Measurements from ENCODE around the gene CPNE4. TPM values are rescaled to one million over a fixed set of nuclear protein-coding genes. Genes with fewer than 3 reads are reported as not detected.

The CPNE4 gene
- total and polyA plus RNA-seq, 2 donors from 2014 or later, result 0.79 to 1.2 TPM

DNA sequence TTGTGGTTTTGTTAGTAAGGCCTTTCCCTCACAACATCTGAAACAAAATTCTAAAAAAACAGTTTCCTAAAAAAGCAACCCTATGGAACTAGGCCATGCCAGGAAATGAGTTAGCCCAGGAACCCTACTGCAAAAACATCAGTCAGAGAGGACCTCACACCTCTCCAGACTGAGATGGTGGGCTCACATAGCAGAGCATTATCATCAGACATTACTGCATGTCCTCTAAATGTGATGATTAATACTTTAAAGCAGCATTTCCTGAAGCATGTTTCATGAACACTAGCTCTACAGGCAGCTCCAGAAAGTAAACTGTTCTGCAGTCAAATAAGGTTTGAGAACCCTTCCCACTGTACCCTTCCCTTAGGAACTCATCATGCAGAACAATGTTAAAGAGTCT, 299.7 kb downstream of the CPNE4 start:
- H3K27ac ChIP-seq (ENCODE audit: low read depth in 2 of 2, low read length in 2 of 2), result no peak overlapping the region
- intact Hi-C loops (cut with DNase I), result no loop called here
- no peak for FAIRE-seq
- no peaks in the 10 kb centered on the region for H3K27me3 ChIP-seq (ENCODE audit: control insufficient read depth, insufficient read depth, low read length)
- TF ChIP-seq, protein P1, sequence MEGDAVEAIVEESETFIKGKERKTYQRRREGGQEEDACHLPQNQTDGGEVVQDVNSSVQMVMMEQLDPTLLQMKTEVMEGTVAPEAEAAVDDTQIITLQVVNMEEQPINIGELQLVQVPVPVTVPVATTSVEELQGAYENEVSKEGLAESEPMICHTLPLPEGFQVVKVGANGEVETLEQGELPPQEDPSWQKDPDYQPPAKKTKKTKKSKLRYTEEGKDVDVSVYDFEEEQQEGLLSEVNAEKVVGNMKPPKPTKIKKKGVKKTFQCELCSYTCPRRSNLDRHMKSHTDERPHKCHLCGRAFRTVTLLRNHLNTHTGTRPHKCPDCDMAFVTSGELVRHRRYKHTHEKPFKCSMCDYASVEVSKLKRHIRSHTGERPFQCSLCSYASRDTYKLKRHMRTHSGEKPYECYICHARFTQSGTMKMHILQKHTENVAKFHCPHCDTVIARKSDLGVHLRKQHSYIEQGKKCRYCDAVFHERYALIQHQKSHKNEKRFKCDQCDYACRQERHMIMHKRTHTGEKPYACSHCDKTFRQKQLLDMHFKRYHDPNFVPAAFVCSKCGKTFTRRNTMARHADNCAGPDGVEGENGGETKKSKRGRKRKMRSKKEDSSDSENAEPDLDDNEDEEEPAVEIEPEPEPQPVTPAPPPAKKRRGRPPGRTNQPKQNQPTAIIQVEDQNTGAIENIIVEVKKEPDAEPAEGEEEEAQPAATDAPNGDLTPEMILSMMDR (IDR thresholded peaks at IDR 0.05; ENCODE audit: borderline replicate concordance, extremely low read depth, insufficient read depth), result no peak
- no peaks in the 10 kb centered on the region for H3K36me3 ChIP-seq (ENCODE audit: control insufficient read depth in 2 of 3, insufficient read depth in 3 of 3, low read length in 3 of 3)
- H3K4me1 ChIP-seq (ENCODE audit: control insufficient read depth in 2 of 3, insufficient read depth in 2 of 3, low read depth in 1 of 3, low read length in 3 of 3), result no peaks in the 10 kb centered on the region
- H3K9ac ChIP-seq (ENCODE audit: low read length in 3 of 3), result no peak overlapping the region
- no peak for DNase-seq
- H3K4me3 ChIP-seq (ENCODE audit: low read length in 3 of 3), result no peak overlapping the region
- H3K9me3 ChIP-seq (ENCODE audit: control insufficient read depth in 2 of 3, insufficient read depth in 1 of 3, low read length in 3 of 3), result no peaks in the 10 kb centered on the region

DNA sequence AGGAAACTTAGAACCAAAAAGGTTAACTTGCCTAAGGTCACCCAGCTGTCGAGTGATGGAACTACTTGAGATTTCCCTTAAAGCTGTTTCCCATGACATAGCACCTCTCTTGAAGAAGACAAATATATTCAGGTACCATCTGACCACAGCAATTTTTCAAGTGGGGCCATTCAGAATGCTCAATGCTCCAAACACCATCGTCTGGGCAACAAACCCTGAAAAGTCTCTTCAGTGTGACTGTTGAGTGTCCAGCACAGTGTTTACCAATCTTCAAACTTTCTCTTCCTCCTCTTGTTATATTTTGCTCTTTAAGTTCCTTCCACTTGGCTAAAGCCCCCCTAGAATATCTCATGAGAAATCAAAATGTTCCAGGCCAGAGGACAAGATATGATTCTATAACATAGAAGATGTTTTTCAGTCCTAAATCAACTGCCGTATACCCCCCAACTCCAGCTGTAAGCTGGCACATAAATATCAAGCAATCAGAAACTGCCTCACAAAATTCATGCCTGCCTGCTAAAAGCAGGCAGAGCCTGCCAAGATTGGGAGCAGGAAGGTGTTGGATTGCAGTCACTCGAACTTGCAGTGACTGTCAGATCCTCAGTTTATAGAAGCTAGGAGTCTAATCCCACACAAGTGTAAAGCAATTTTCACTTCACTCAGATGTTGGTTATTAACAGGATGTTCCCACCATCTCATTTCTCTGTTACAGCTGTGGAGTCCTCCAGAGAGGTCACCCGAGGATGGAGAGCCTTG, 301.6 kb downstream of the CPNE4 start:
- no peak overlapping the region for H3K9ac ChIP-seq (ENCODE audit: low read length in 3 of 3)
- no peak overlapping the region for H3K4me3 ChIP-seq (ENCODE audit: low read length in 3 of 3)
- H3K4me1 ChIP-seq (ENCODE audit: control insufficient read depth in 2 of 3, insufficient read depth in 2 of 3, low read depth in 1 of 3, low read length in 3 of 3), result no peaks in the 10 kb centered on the region
- H3K27me3 ChIP-seq (ENCODE audit: control insufficient read depth, insufficient read depth, low read length), result no peaks in the 10 kb centered on the region
- intact Hi-C loops (cut with DNase I), result no loop called here
- TF ChIP-seq, protein P1 (IDR thresholded peaks at IDR 0.05; ENCODE audit: borderline replicate concordance, extremely low read depth, insufficient read depth), result no peak
- DNase-seq (no peak), FAIRE-seq (no peak)
- no peak overlapping the region for H3K27ac ChIP-seq (ENCODE audit: low read depth in 2 of 2, low read length in 2 of 2)
- H3K36me3 ChIP-seq (ENCODE audit: control insufficient read depth in 2 of 3, insufficient read depth in 3 of 3, low read length in 3 of 3), result no peaks in the 10 kb centered on the region
- H3K9me3 ChIP-seq (ENCODE audit: control insufficient read depth in 2 of 3, insufficient read depth in 1 of 3, low read length in 3 of 3), result no peaks in the 10 kb centered on the region

DNA sequence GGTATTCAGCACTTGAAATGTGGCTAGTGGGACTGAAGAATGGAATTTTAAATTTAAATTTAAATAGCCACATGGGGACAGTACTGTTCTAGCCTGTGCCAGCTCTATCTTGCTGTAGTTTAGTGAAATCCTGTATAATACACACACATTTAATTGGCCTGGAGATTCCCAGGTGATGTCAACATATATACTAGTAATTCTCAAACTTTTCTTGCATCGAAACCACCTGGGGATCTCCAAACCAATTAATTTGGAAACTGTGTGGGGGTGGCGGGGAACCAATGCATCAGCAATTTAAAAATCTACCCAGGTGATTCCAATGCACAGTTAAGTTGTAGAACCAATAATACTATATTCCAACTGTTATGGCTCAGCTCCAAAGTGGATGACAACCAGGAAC, 303.1 kb downstream of the CPNE4 start:
- FAIRE-seq (no peak), DNase-seq (no peak)
- Histone ChIP-seq H3K4me3 (ENCODE audit: low read length in 3 of 3) (no peak overlapping the region), H3K27me3 (ENCODE audit: control insufficient read depth, insufficient read depth, low read length) (no peaks in the 10 kb centered on the region), H3K9me3 (ENCODE audit: control insufficient read depth in 2 of 3, insufficient read depth in 1 of 3, low read length in 3 of 3) (no peaks in the 10 kb centered on the region), H3K36me3 (ENCODE audit: control insufficient read depth in 2 of 3, insufficient read depth in 3 of 3, low read length in 3 of 3) (no peaks in the 10 kb centered on the region), H3K4me1 (ENCODE audit: control insufficient read depth in 2 of 3, insufficient read depth in 2 of 3, low read depth in 1 of 3, low read length in 3 of 3) (no peaks in the 10 kb centered on the region), H3K9ac (ENCODE audit: low read length in 3 of 3) (no peak overlapping the region), H3K27ac (ENCODE audit: low read depth in 2 of 2, low read length in 2 of 2) (no peak overlapping the region)
- TF ChIP-seq, protein P1 (IDR thresholded peaks at IDR 0.05; ENCODE audit: borderline replicate concordance, extremely low read depth, insufficient read depth), result no peak
- intact Hi-C loops (cut with DNase I), result no loop called here

Measured in kidney (tissue), 14 donors.